ENCODE results near the gene OPA1. TPM values are rescaled to one million over a fixed set of nuclear protein-coding genes. Genes with fewer than 3 reads are reported as not detected.

The OPA1 gene
- total and polyA plus RNA-seq, 2 of the 8 experiments (the other 6 are each of a cell fraction or from before 2014, with no cell fraction given), result 20.3 to 109 TPM

DNA sequence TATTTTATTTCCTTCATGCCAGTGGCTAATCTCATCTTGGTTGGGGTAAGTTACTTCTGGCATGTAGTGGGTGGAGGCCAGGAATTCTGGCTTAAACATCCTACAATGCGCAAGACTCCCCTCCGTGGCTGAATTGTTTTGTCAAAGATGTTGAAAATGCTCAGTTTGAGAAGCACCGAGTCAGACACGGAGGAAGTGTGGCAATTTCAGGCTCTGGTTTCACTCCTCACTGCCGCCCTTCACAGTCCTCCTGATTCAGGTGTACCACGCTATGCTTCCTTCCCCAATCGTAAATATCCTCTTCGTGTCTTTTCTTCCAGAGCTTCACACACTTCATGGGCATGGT lies 150.7 kb downstream of the OPA1 start:
- Histone ChIP-seq H3K4me1 (replicated peaks in 1 of 4; ENCODE audit: control insufficient read depth in 3 of 4, insufficient read depth in 4 of 4, low read length in 3 of 4) (peaks cover 0 to 17% (median 9%) of the 10 kb centered on the region in 4 experiments; a peak in 5 of 7 replicates), H2BK15ac (ENCODE audit: low read length) (no peak overlapping the region; the same call in 1 of the 2 replicates), H3K18ac (ENCODE audit: extremely low read depth, low read length) (peak overlapping the region; percentile 26; the same call in 1 of the 2 replicates), H3K36me3 (ENCODE audit: control insufficient read depth in 2 of 4, insufficient read depth in 4 of 4, low read length in 3 of 4) (no peaks in the 10 kb centered on the region), H3K9me3 (ENCODE audit: insufficient read depth in 2 of 2, low read depth in 1 of 2, low read length in 1 of 2) (no peaks in the 10 kb centered on the region), H4K20me1 (replicated peaks in 1 of 2; ENCODE audit: control insufficient read depth in 1 of 2, insufficient read depth in 2 of 2, low read length in 2 of 2) (no peaks in the 10 kb centered on the region), H3K23ac (ENCODE audit: insufficient read length) (no peak overlapping the region), H3K4ac (replicated peaks; ENCODE audit: insufficient read length, low read depth, low read length) (no peak overlapping the region), H3K4me2 (ENCODE audit: insufficient read depth in 1 of 2, low read depth in 2 of 2, low read length in 2 of 2) (peak overlapping the region; percentile 1 to 9; a peak in 1 of 4 replicates), H3K56ac (replicated peaks; ENCODE audit: insufficient read length, low read depth, low read length) (no peak overlapping the region), H3K14ac (ENCODE audit: insufficient read length) (no peak overlapping the region), H4K91ac (replicated peaks; ENCODE audit: insufficient read length, low read length) (no peak overlapping the region), H2BK20ac (ENCODE audit: low read length) (0 out of 2 replicates have a peak overlapping the region, but pooled peaks have one; percentile 63), H3K79me2 (ENCODE audit: control insufficient read depth in 1 of 2, insufficient read depth in 2 of 2, low read length in 2 of 2) (no peaks in the 10 kb centered on the region), H3K27me3 (replicated peaks in 1 of 4; ENCODE audit: control insufficient read depth in 3 of 4, extremely low read depth in 1 of 4, insufficient read depth in 3 of 4, low read length in 3 of 4) (no peaks in the 10 kb centered on the region), H2AK5ac (ENCODE audit: low read depth, low read length) (no peak overlapping the region), H2BK12ac (ENCODE audit: low read depth, low read length) (0 out of 2 replicates have a peak overlapping the region, but pooled peaks have one; percentile 18), H3K27ac (ENCODE audit: low read depth, low read length) (no peak overlapping the region), H3K23me2 (ENCODE audit: low read depth, low read length) (no peaks in the 10 kb centered on the region), H3K9ac (replicated peaks in 1 of 4; ENCODE audit: extremely low read depth in 1 of 4, low read depth in 3 of 4, low read length in 3 of 4) (no peak overlapping the region), H2BK5ac (ENCODE audit: low read depth, low read length) (no peak overlapping the region; the same call in 1 of the 2 replicates), H3K4me3 (ENCODE audit: extremely low read depth in 1 of 4, insufficient read depth in 2 of 4, low read depth in 3 of 4, low read length in 4 of 4) (no peak overlapping the region), H2BK120ac (replicated peaks; ENCODE audit: low read depth, low read length) (no peak overlapping the region), H4K5ac (ENCODE audit: insufficient read length, low read depth, low read length) (no peak overlapping the region), H2AFZ (ENCODE audit: low read length) (peak overlapping the region; percentile 94), H3K79me1 (ENCODE audit: low read depth, low read length) (no peaks in the 10 kb centered on the region), H4K8ac (ENCODE audit: extremely low read depth, insufficient read depth, low read length) (no peak overlapping the region)
- ChIA-PET CTCF (ENCODE audit: partially characterized antibody) (interaction anchor here (0.9 kb wide), 1 partner anchor 582 kb away, joined by 3 read pairs; no protein-coding TSS in a partner anchor), POLR2A (ENCODE audit: partially characterized antibody) (interaction anchor here (0.5 kb wide), 1 partner anchor 135 kb away, joined by 4 read pairs; no protein-coding TSS in a partner anchor)
- FAIRE-seq (no peak), DNase-seq (ENCODE audit: low read depth in 1 of 2, low spot score in 2 of 2) (no peak)
- 61% methylated on average over 8 of the region's 8 CpGs; no CpG with 5 or more reads in 1 of the 2 experiments for WGBS, 2 experiments (ENCODE audit: extremely low coverage in 1 of 2, insufficient coverage in 1 of 2, insufficient read length in 1 of 2, insufficient replicate concordance in 2 of 2, low coverage in 1 of 2, low lambda C conversion rate in 2 of 2, missing lambda C conversion rate in 1 of 2)
- TF ChIP-seq BACH1 (IDR thresholded peaks at IDR 0.05; ENCODE audit: low read length) (no peak), RNF2 (IDR thresholded peaks at IDR 0.05; ENCODE audit: borderline replicate concordance, low read depth, low read length, missing control alignments, poor library complexity, severe bottlenecking) (no peak), BCL11A (IDR thresholded peaks at IDR 0.05; ENCODE audit: low read depth in 2 of 2, low read length in 2 of 2) (no peak), CHD1 (IDR thresholded peaks at IDR 0.05; ENCODE audit: low read depth, low read length) (no peak), HDAC6 (IDR thresholded peaks at IDR 0.05; ENCODE audit: low read depth, low read length) (no peak), HDAC2 (IDR thresholded peaks at IDR 0.05; ENCODE audit: borderline replicate concordance in 1 of 2, low read depth in 2 of 2, low read length in 2 of 2) (no peak), MAFK (IDR thresholded peaks at IDR 0.05; ENCODE audit: low read depth, low read length) (no peak)
- TF ChIP-seq, protein P1, sequence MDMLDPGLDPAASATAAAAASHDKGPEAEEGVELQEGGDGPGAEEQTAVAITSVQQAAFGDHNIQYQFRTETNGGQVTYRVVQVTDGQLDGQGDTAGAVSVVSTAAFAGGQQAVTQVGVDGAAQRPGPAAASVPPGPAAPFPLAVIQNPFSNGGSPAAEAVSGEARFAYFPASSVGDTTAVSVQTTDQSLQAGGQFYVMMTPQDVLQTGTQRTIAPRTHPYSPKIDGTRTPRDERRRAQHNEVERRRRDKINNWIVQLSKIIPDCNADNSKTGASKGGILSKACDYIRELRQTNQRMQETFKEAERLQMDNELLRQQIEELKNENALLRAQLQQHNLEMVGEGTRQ (IDR thresholded peaks at IDR 0.05; ENCODE audit: low read length), result no peak
- TF ChIP-seq, protein P2, sequence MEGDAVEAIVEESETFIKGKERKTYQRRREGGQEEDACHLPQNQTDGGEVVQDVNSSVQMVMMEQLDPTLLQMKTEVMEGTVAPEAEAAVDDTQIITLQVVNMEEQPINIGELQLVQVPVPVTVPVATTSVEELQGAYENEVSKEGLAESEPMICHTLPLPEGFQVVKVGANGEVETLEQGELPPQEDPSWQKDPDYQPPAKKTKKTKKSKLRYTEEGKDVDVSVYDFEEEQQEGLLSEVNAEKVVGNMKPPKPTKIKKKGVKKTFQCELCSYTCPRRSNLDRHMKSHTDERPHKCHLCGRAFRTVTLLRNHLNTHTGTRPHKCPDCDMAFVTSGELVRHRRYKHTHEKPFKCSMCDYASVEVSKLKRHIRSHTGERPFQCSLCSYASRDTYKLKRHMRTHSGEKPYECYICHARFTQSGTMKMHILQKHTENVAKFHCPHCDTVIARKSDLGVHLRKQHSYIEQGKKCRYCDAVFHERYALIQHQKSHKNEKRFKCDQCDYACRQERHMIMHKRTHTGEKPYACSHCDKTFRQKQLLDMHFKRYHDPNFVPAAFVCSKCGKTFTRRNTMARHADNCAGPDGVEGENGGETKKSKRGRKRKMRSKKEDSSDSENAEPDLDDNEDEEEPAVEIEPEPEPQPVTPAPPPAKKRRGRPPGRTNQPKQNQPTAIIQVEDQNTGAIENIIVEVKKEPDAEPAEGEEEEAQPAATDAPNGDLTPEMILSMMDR (IDR thresholded peaks at IDR 0.05; ENCODE audit: control extremely low read depth in 1 of 3, insufficient read depth in 1 of 3, low read depth in 1 of 3, low read length in 3 of 3), result no peak

Data from H1 (cell line).